ENCODE measurements around the gene FAM184A. TPM values are rescaled to one million over a fixed set of nuclear protein-coding genes. Genes with fewer than 3 reads are reported as not detected.

The FAM184A gene
- total RNA-seq, 6 experiments from 2014 or later: not detected

DNA sequence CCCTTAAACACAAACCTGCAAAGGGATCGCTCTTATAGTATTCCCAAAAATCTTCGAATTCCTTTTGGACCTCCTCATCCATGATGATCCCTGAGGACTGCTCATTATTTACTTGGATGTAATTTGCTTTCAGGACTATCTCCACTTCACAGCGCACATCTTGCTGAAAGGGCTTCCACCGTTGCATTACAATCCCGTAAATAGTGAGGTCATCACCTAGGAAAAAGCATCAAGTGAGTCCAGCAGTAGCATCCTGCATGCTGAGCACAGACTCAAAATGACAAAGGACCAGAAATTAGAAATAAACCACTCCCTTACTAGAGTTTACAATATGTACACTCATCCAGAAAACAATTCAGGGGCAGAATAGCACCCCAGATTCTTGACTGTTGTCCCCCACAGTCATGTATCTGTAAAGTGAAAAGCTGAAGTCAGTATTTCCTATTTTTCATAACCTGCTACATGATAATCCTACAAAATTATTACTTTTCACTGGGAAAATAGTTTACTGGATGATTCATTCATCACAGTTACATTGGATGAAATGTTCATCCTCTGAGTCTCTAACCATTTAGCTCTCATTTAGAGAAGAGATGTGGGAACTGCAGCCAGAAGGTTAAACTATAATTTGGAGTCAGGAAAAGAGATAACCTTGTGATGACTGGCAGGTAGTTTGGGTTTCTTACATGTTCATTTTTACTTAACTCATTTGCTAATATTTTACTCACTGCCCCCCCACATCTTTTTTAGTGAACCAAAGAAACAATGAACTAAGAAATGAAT lies 160.7 kb downstream of the FAM184A start:
- no peak overlapping the region for H3K4me3 Mint-ChIP-seq
- DNase-seq: peak; percentile 6
- no peaks in the 10 kb centered on the region for H3K9me3 Mint-ChIP-seq
- H3K27ac Mint-ChIP-seq: peak overlapping the region; percentile 37
- H3K4me1 Mint-ChIP-seq (ENCODE audit: low read depth): peaks cover 14% of the 10 kb centered on the region
- no peaks in the 10 kb centered on the region; the same call in 1 of the 2 replicates for H3K36me3 Mint-ChIP-seq (ENCODE audit: low read depth)
- no peaks in the 10 kb centered on the region for H3K27me3 Mint-ChIP-seq (ENCODE audit: insufficient read depth)
- TF ChIP-seq, protein P1, sequence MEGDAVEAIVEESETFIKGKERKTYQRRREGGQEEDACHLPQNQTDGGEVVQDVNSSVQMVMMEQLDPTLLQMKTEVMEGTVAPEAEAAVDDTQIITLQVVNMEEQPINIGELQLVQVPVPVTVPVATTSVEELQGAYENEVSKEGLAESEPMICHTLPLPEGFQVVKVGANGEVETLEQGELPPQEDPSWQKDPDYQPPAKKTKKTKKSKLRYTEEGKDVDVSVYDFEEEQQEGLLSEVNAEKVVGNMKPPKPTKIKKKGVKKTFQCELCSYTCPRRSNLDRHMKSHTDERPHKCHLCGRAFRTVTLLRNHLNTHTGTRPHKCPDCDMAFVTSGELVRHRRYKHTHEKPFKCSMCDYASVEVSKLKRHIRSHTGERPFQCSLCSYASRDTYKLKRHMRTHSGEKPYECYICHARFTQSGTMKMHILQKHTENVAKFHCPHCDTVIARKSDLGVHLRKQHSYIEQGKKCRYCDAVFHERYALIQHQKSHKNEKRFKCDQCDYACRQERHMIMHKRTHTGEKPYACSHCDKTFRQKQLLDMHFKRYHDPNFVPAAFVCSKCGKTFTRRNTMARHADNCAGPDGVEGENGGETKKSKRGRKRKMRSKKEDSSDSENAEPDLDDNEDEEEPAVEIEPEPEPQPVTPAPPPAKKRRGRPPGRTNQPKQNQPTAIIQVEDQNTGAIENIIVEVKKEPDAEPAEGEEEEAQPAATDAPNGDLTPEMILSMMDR (IDR thresholded peaks at IDR 0.05): no peak

DNA sequence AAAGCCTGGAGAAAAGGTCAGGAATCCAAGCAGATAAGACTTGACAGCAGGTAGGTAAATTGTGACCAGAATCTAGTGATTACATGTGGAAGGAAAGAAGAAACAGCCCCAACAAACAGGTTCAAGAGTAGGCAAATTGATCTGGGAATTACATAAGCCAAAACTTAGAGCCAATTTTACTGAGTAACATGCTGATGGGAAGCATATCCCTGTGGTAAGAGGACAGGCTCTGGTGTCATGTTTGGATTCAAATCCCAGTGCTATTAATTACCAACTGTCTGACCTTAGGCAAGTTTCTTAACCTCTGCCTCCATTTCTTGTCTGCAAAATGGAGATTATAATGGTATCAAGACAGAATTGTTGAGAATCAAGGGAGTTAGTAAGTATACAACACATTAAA lies 163.9 kb downstream of the FAM184A start:
- TF ChIP-seq, protein P1 (IDR thresholded peaks at IDR 0.05): no peak
- Mint-ChIP-seq H3K9me3 (no peaks in the 10 kb centered on the region), H3K36me3 (ENCODE audit: low read depth) (peaks cover 6% of the 10 kb centered on the region), H3K27me3 (ENCODE audit: insufficient read depth) (no peaks in the 10 kb centered on the region), H3K4me1 (ENCODE audit: low read depth) (peaks cover 14% of the 10 kb centered on the region), H3K4me3 (no peak overlapping the region), H3K27ac (no peak overlapping the region)
- no peak for DNase-seq

DNA sequence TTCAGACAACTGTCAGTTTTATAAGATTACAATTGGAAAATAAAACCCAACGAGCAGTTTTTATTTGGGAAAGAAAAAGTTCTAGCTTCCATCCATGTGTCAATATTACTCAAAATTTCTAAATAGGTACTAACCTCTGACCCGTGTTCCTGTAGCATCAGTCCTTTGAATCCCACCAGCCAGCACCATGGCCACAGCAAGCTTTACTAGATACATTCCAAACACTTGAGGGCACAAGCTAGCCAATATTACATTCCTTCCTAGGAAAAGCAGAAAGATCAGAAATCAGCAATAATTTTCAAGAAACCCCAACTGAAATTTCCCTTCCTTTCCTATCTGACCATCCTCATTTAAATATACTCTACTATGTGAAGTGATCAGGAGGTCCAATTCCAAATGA lies 165.3 kb downstream of the FAM184A start:
- Mint-ChIP-seq H3K27me3 (ENCODE audit: insufficient read depth) (no peaks in the 10 kb centered on the region), H3K27ac (no peak overlapping the region), H3K4me1 (ENCODE audit: low read depth) (peaks cover 9% of the 10 kb centered on the region), H3K36me3 (ENCODE audit: low read depth) (peaks cover 10% of the 10 kb centered on the region), H3K4me3 (no peak overlapping the region), H3K9me3 (no peaks in the 10 kb centered on the region)
- DNase-seq: no peak
- TF ChIP-seq, protein P1 (IDR thresholded peaks at IDR 0.05): no peak

DNA sequence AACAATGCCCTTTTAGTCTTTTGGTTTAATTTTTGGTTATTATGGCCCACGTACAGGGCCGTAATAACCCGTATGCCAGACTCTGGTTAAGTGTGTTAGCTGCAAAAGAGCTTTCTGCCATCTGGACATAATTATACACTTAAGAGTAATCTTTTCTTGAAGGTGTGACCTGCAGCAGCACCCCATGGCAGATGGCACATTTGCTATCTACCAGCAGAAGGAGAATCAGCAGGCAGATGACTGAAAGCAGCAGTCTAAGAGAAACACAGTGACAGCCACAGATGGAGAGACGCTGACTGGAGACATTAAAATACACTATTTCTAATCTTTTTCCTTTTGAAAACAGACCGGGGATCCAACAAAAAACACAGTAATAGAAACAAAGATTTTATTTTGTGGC lies 165.8 kb downstream of the FAM184A start:
- Mint-ChIP-seq H3K27ac (no peak overlapping the region), H3K4me1 (ENCODE audit: low read depth) (peaks cover 4% of the 10 kb centered on the region), H3K27me3 (ENCODE audit: insufficient read depth) (no peaks in the 10 kb centered on the region), H3K9me3 (no peaks in the 10 kb centered on the region), H3K36me3 (ENCODE audit: low read depth) (peaks cover 10% of the 10 kb centered on the region), H3K4me3 (no peak overlapping the region)
- no peak for DNase-seq
- TF ChIP-seq, protein P1 (IDR thresholded peaks at IDR 0.05): no peak

Small RNA genes lying within 50 kb of the gene (microRNA-seq; reads per million reads assigned to microRNA genes)
- not detected for gene MIR548B

Other genes starting within 250 kb of the FAM184A start
- 10 to 100 TPM; 17.3 to 25.9 (median 21.7) TPM for gene ASF1A, start 184.5 kb downstream of the FAM184A start, total RNA-seq (2021; fragmentation: NEBNext Ultra II Directional; extraction: Animal tissue kit (Norgen Biotek cat#: 25700))
- gene MCM9, start 143.5 kb downstream of the FAM184A start, total RNA-seq (2021; fragmentation: NEBNext Ultra II Directional; extraction: Animal tissue kit (Norgen Biotek cat#: 25700)): 1 to 10 TPM; 4.6 to 5.7 (median 5.0) TPM